Smooth muscle cell (in vitro differentiated cells): ENCODE data around the gene RALGAPA2. TPM values are rescaled to one million over a fixed set of nuclear protein-coding genes. Genes with fewer than 3 reads are reported as not detected.

Experiments
- DNase-seq: peaks from one replicate; lab custom pipeline; 2025; ENCODE audit not compliant: unreplicated experiment; lab: John Stamatoyannopoulos, UW
- H2AFZ ChIP-seq: fragments of 200-600 bp; sonication (generic); 2 replicates; pipeline ENCODE4 v1.6.0; 2016; ENCODE audit warnings: antibody characterized with exemption, low read depth, mild to moderate bottlenecking
- H3F3A ChIP-seq: fragments of 200-600 bp; sonication (generic); 2 replicates; pipeline ENCODE4 v1.6.0; 2017; ENCODE audit warnings: antibody characterized with exemption, low read depth
- H3K27ac ChIP-seq: fragments of 200-600 bp; sonication (generic); 2 replicates; pipeline ENCODE4 v1.5.1; 2016; ENCODE audit warnings: low read depth, mild to moderate bottlenecking
- H3K27me3 ChIP-seq: fragments of 200-600 bp; sonication (generic); 2 replicates; pipeline ENCODE4 v1.6.1; 2016; ENCODE audit warnings: low read depth, mild to moderate bottlenecking
- H3K36me3 ChIP-seq: fragments of 200-600 bp; sonication (generic); 2 replicates; pipeline ENCODE4 v1.5.1; 2016; ENCODE audit warnings: low read depth
- H3K4me1 ChIP-seq: fragments of 200-600 bp; sonication (generic); 2 replicates; pipeline ENCODE4 v1.5.1; 2016; ENCODE audit warnings: low read depth
- H3K4me2 ChIP-seq: fragments of 200-600 bp; sonication (generic); 2 replicates; pipeline ENCODE4 v1.6.0; 2016; ENCODE audit warnings: mild to moderate bottlenecking
- H3K4me3 ChIP-seq: fragments of 200-600 bp; sonication (generic); 2 replicates; pipeline ENCODE4 v1.5.1; 2016; ENCODE audit warnings: mild to moderate bottlenecking
- H3K79me2 ChIP-seq: fragments of 200-600 bp; sonication (generic); 2 replicates; pipeline ENCODE4 v1.6.0; 2016; ENCODE audit warnings: low read depth, mild to moderate bottlenecking
- H3K9ac ChIP-seq: fragments of 200-600 bp; sonication (generic); 2 replicates; pipeline ENCODE4 v1.6.0; 2016; ENCODE audit warnings: low read depth
- H3K9me3 ChIP-seq: fragments of 200-600 bp; sonication (generic); replicated peaks from 2 replicates; pipeline ENCODE4 v1.5.1; 2016; ENCODE audit warnings: low read depth
- H4K20me1 ChIP-seq: fragments of 200-600 bp; sonication (generic); 2 replicates; pipeline ENCODE4 v1.6.0; 2016; ENCODE audit warnings: low read depth
- WGBS: methylation state at CpG from one replicate; pipeline ENCODE4 v1.1.7; 2016; ENCODE audit warnings: low lambda C conversion rate; 5-methylcytosine and 5-hydroxymethylcytosine counted together
- polyA plus RNA-seq: library from polyadenylated mRNA; unstranded; fragments of >200 nt; fragmentation: Nextera tagmentation; extraction: Ambion mirVana; gene quantifications from 2 replicates; pipeline ENCODE4 v1.2.1, GENCODE V29; 2016
- total RNA-seq: library from RNA; depleted of rRNA; stranded (reverse); fragments of >200 nt; gene quantifications from 2 replicates; pipeline ENCODE4 v1.2.3, GENCODE V29; 2014
- TF ChIP-seq, protein P1 (sequence below): fragments of 200-600 bp; sonication (generic); IDR thresholded peaks from 2 replicates; pipeline ENCODE4 v1.5.1; 2017; ENCODE audit warnings: borderline replicate concordance, mild to moderate bottlenecking, antibody characterized with exemption; ENCODE audit not compliant: insufficient read depth, poor library complexity, severe bottlenecking

The RALGAPA2 gene
- total and polyA plus RNA-seq, 2 experiments from 2014 or later, result 3.5 to 6.2 TPM

DNA sequence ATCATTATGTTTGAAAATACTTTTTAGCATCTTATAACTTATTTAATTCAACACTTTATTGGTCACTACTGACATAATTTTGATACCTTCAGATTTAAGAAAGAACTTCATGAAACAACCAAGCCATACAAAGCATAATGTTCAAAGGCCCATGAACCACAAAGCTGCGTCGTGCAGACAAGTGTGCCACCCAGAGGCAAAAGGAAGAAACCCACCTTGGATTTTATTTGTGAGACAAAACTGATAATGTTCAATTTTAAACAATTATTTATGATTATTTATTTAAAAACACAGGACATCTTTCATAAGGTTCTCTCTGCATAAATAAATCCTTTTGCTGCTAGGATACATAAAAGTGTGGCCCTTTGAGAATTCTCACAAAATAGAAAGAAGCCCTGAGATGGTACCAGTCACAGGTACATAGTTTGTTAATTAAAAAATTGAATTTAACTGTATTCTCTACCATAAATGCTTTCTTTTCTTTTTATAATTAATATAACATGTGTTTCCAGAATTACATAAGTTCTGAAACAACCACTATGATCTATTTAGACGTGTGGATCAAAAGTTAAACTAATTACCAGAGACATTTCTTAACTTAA is 143.7 kb downstream of the RALGAPA2 start:
- Histone ChIP-seq H3K9ac (no peak overlapping the region), H3F3A (no peaks in the 10 kb centered on the region), H4K20me1 (no peaks in the 10 kb centered on the region), H3K36me3 (no peaks in the 10 kb centered on the region), H3K27me3 (no peaks in the 10 kb centered on the region), H3K4me3 (no peak overlapping the region), H3K4me1 (no peaks in the 10 kb centered on the region), H3K9me3 (no peaks in the 10 kb centered on the region), H3K27ac (no peak overlapping the region), H3K4me2 (no peak overlapping the region), H2AFZ (no peak overlapping the region), H3K79me2 (no peaks in the 10 kb centered on the region)
- TF ChIP-seq, protein P1, sequence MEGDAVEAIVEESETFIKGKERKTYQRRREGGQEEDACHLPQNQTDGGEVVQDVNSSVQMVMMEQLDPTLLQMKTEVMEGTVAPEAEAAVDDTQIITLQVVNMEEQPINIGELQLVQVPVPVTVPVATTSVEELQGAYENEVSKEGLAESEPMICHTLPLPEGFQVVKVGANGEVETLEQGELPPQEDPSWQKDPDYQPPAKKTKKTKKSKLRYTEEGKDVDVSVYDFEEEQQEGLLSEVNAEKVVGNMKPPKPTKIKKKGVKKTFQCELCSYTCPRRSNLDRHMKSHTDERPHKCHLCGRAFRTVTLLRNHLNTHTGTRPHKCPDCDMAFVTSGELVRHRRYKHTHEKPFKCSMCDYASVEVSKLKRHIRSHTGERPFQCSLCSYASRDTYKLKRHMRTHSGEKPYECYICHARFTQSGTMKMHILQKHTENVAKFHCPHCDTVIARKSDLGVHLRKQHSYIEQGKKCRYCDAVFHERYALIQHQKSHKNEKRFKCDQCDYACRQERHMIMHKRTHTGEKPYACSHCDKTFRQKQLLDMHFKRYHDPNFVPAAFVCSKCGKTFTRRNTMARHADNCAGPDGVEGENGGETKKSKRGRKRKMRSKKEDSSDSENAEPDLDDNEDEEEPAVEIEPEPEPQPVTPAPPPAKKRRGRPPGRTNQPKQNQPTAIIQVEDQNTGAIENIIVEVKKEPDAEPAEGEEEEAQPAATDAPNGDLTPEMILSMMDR, result peak; percentile 77
- WGBS, result 23% methylated on average over 3 of the region's 3 CpGs
- DNase-seq, result no peak

DNA sequence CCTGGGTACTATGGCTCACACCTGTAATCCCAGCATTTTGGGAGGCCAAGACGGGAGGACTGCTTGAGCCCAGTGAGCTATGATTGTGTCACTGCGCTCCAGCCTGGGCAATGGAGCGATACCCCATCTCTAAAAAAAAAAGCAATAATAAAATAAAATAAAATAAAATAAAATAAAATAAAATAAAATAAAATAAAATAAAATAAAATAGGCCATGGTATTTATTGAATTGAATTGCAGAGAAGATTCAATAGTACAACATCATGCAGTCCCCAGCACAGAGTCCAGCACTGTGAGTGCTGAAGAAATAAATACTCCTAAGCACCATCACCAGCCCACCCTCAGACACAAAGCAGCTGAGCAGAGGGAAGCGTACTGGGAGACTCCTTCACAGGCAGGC is 144.7 kb downstream of the RALGAPA2 start:
- TF ChIP-seq, protein P1, result no peak
- no peaks in the 10 kb centered on the region for H3K9me3 ChIP-seq
- no peak overlapping the region for H3K4me2 ChIP-seq
- 97% methylated on average over 4 of the region's 4 CpGs for WGBS
- no peaks in the 10 kb centered on the region for H3K36me3 ChIP-seq
- H2AFZ ChIP-seq, result no peak overlapping the region
- H3K4me3 ChIP-seq, result no peak overlapping the region
- H3K27me3 ChIP-seq, result no peaks in the 10 kb centered on the region
- no peaks in the 10 kb centered on the region for H3K4me1 ChIP-seq
- no peak overlapping the region for H3K9ac ChIP-seq
- H3K79me2 ChIP-seq, result no peaks in the 10 kb centered on the region
- no peak overlapping the region for H3K27ac ChIP-seq
- H3F3A ChIP-seq, result no peaks in the 10 kb centered on the region
- no peaks in the 10 kb centered on the region for H4K20me1 ChIP-seq
- no peak for DNase-seq

DNA sequence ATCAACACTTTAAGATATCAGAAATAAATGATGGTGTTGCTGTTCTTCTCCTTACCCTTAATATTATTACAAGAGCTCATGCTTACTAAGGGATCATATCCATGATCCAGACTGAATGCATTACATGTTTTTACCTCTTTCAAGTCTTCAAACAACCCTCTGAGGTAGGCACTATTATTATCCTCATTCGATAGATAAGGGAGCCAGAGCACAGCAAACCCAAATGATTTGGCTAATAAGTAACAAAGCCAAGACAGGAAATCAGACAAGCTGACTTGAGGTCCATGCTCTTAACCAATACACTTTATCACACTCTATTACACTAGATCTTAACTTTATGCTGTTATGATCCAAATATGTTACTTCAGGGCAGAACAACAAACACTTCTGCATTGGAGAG is 145.9 kb downstream of the RALGAPA2 start:
- Histone ChIP-seq H3K36me3 (no peaks in the 10 kb centered on the region), H4K20me1 (no peaks in the 10 kb centered on the region), H3K9me3 (no peaks in the 10 kb centered on the region), H3K27me3 (no peaks in the 10 kb centered on the region), H3K9ac (no peak overlapping the region), H3K4me3 (no peak overlapping the region), H3K27ac (no peak overlapping the region), H2AFZ (no peak overlapping the region), H3K4me2 (no peak overlapping the region), H3F3A (no peaks in the 10 kb centered on the region), H3K79me2 (no peaks in the 10 kb centered on the region), H3K4me1 (no peaks in the 10 kb centered on the region)
- TF ChIP-seq, protein P1, result no peak
- no peak for DNase-seq
- 88% methylated on average over 1 of the region's 1 CpG for WGBS

DNA sequence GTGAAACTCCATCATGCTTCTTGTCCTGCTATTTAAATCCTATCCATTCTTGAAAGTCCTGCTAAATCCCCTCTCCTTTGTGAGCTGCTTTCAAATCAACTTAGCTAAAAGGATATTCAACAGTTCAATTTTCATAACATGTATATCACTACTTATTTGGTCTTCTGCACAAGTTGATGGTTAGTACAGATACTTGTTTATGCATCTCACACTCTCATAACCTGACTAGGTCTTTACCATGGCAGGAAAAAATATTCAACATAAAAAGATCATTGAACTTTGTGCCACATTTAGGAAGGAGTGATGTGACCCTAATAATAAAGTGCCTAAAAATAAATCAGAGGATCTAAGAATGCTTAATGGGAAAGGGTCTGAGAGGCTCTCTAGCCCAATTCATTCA is 148.2 kb downstream of the RALGAPA2 start:
- H3K36me3 ChIP-seq, result no peaks in the 10 kb centered on the region
- DNase-seq, result no peak
- no peak overlapping the region for H3K4me2 ChIP-seq
- H2AFZ ChIP-seq, result no peak overlapping the region
- H3K9ac ChIP-seq, result no peak overlapping the region
- H3K4me3 ChIP-seq, result no peak overlapping the region
- no peaks in the 10 kb centered on the region for H3F3A ChIP-seq
- H3K27me3 ChIP-seq, result no peaks in the 10 kb centered on the region
- no peaks in the 10 kb centered on the region for H3K79me2 ChIP-seq
- TF ChIP-seq, protein P1, result no peak
- H3K4me1 ChIP-seq, result no peaks in the 10 kb centered on the region
- H3K9me3 ChIP-seq, result no peaks in the 10 kb centered on the region
- H3K27ac ChIP-seq, result no peak overlapping the region
- no peaks in the 10 kb centered on the region for H4K20me1 ChIP-seq
